Testis (tissue), 3 donors: ENCODE results near the gene SDHA. TPM values are rescaled to one million over a fixed set of nuclear protein-coding genes. Genes with fewer than 3 reads are reported as not detected.

ENCODE experiments used
- DNase-seq: peaks from one replicate; pipeline ENCODE4 v3.0.0-alpha.2; 2019
- H3K27ac ChIP-seq, 2 donors: fragments of 200-600 bp; sonication (generic); one replicate each; pipeline ENCODE4 v1.5.1; 2019
- H3K27me3 ChIP-seq: fragments of 200-600 bp; sonication (generic); one replicate; pipeline ENCODE4 v1.5.1; 2019
- H3K36me3 ChIP-seq: fragments of 200-600 bp; sonication (generic); one replicate; pipeline ENCODE4 v1.5.1; 2017; ENCODE audit warnings: low read depth; ENCODE audit errors: missing control alignments
- H3K4me1 ChIP-seq: fragments of 200-600 bp; sonication (generic); one replicate; pipeline ENCODE4 v1.5.1; 2019
- H3K4me3 ChIP-seq, 2 donors: fragments of 200-600 bp; sonication (generic); one replicate each; pipeline ENCODE4 v1.5.1; 2017 to 2019
- H3K9me3 ChIP-seq: fragments of 200-600 bp; sonication (generic); one replicate; pipeline ENCODE4 v1.5.1; 2017
- CTCF ChIP-seq, 3 experiments: fragments of 450-650 bp in 2 of 3; fragments of 200-600 bp in 1 of 3; sonication (generic) in 1 of 3; IDR thresholded peaks; one replicate each; pipeline ENCODE4 v1.5.1; 2016 to 2019; ENCODE audit warnings: antibody characterized with exemption in 3 of 3, mild to moderate bottlenecking in 2 of 3, moderate library complexity in 1 of 3
- POLR2A ChIP-seq: fragments of 450-650 bp; IDR thresholded peaks from one replicate; pipeline ENCODE4 v1.6.1; 2017; ENCODE audit warnings: antibody characterized with exemption, mild to moderate bottlenecking, moderate library complexity
- WGBS, 2 donors: methylation state at CpG; one replicate each; pipeline ENCODE4 v1.1.5; 2018; 5-methylcytosine and 5-hydroxymethylcytosine counted together
- intact Hi-C: fragments of 100-400 bp; cut with DNase I; formaldehyde crosslinking; loops from one replicate; pipeline ENCODE4 v1.15.1; 2023; ENCODE audit warnings: low total_unique reads
- polyA plus RNA-seq: library from polyadenylated mRNA; stranded (reverse); fragments of 350-450 nt; fragmentation: Illumina TruSeq; extraction: RNeasy Lipid Tissue Mini Kit (QIAGEN cat#74804); gene quantifications from one replicate; pipeline ENCODE4 v1.2.3, GENCODE V29; 2014; ENCODE audit warnings: low read depth, low replicate concordance; ENCODE audit not compliant: insufficient read depth
- total RNA-seq, 2 donors: library from RNA; depleted of rRNA; stranded (reverse); fragments of >200 nt; gene quantifications; one replicate each; pipeline ENCODE4 v1.2.3, GENCODE V29; 2016

Gene SDHA
- total and polyA plus RNA-seq, 3 donors from 2014 or later = 96.9 to 195 (median 107) TPM

GRCh38 chr5:204966-205670 lies 13.0 kb upstream of the SDHA start:
- H3K36me3 ChIP-seq = no peaks in the 10 kb centered on the region
- intact Hi-C loops = no loop called here
- H3K9me3 ChIP-seq = no peaks in the 10 kb centered on the region
- peaks cover 11% of the 10 kb centered on the region for H3K4me1 ChIP-seq
- 96 to 98% methylated on average over 30 of the region's 30 CpGs for WGBS, 2 donors
- H3K27ac ChIP-seq = no peak overlapping the region
- TF ChIP-seq CTCF (IDR thresholded peaks at IDR 0.05) = no peak
- no peak for TF ChIP-seq POLR2A
- no peak for DNase-seq
- H3K4me3 ChIP-seq = no peak overlapping the region
- no peaks in the 10 kb centered on the region for H3K27me3 ChIP-seq

- no peak overlapping the region for H3K4me3 ChIP-seq
- 65 to 70% methylated on average over 10 to 11 of the region's 11 CpGs for WGBS, 2 donors
- no peaks in the 10 kb centered on the region for H3K27me3 ChIP-seq
- intact Hi-C loops = no loop called here
- no peaks in the 10 kb centered on the region for H3K36me3 ChIP-seq
- peaks cover 11% of the 10 kb centered on the region for H3K4me1 ChIP-seq
- H3K27ac ChIP-seq = no peak overlapping the region
- TF ChIP-seq POLR2A (no peak), CTCF (IDR thresholded peaks at IDR 0.05) (no peak)
- DNase-seq = no peak
- no peaks in the 10 kb centered on the region for H3K9me3 ChIP-seq
Observed at GRCh38 chr5:206406-206805, 11.7 kb upstream of the SDHA start.

- H3K4me3 ChIP-seq = no peak overlapping the region
- no peak for TF ChIP-seq CTCF (IDR thresholded peaks at IDR 0.05)
- no peak for TF ChIP-seq POLR2A
- no peak for DNase-seq
- H3K27ac ChIP-seq = no peak overlapping the region
- intact Hi-C loops = no loop called here
- 54 to 63% methylated on average over 8 of the region's 8 CpGs for WGBS, 2 donors
- H3K4me1 ChIP-seq = peaks cover 11% of the 10 kb centered on the region
- no peaks in the 10 kb centered on the region for H3K36me3 ChIP-seq
- H3K9me3 ChIP-seq = no peaks in the 10 kb centered on the region
- H3K27me3 ChIP-seq = no peaks in the 10 kb centered on the region
Observed at GRCh38 chr5:206927-207536, 11.1 kb upstream of the SDHA start.

- no peaks in the 10 kb centered on the region for H3K9me3 ChIP-seq
- no peaks in the 10 kb centered on the region for H3K36me3 ChIP-seq
- no peaks in the 10 kb centered on the region for H3K27me3 ChIP-seq
- peaks cover 11% of the 10 kb centered on the region for H3K4me1 ChIP-seq
- H3K27ac ChIP-seq = no peak overlapping the region
- 56 to 80% methylated on average over 14 of the region's 14 CpGs for WGBS, 2 donors
- TF ChIP-seq CTCF (IDR thresholded peaks at IDR 0.05) (no peak), POLR2A (no peak)
- intact Hi-C loops = no loop called here
- no peak for DNase-seq
- no peak overlapping the region for H3K4me3 ChIP-seq
Observed at GRCh38 chr5:207599-207998, 10.5 kb upstream of the SDHA start.
